Parathyroid adenoma (tissue), 2 donors: ENCODE results near the gene CREG1.
A peak's percentile ranks its signal among the peaks of the same experiment; 100 is the strongest.

Experiments
- H2AFZ ChIP-seq: fragments of 300-600 bp; sonication (generic); one replicate; pipeline ENCODE4 v1.7.0; 2017; ENCODE audit warnings: antibody characterized with exemption, mild to moderate bottlenecking
- H3K27ac ChIP-seq: fragments of 300-600 bp; sonication (generic); one replicate; pipeline ENCODE4 v1.7.0; 2017
- H3K27me3 ChIP-seq: fragments of 300-600 bp; sonication (generic); one replicate; pipeline ENCODE4 v1.7.0; 2017; ENCODE audit warnings: low read length; ENCODE audit not compliant: control insufficient read depth, insufficient read depth
- H3K36me3 ChIP-seq: fragments of 300-600 bp; sonication (generic); one replicate; pipeline ENCODE4 v1.7.0; 2017; ENCODE audit warnings: low read length; ENCODE audit not compliant: control insufficient read depth, insufficient read depth
- H3K4me1 ChIP-seq: fragments of 300-600 bp; sonication (generic); one replicate; pipeline ENCODE4 v1.7.0; 2017; ENCODE audit warnings: control low read depth
- H3K4me2 ChIP-seq: fragments of 300-600 bp; sonication (generic); one replicate; pipeline ENCODE4 v1.7.0; 2017; ENCODE audit warnings: low read length
- H3K4me3 ChIP-seq: fragments of 300-600 bp; sonication (generic); one replicate; pipeline ENCODE4 v1.7.0; 2017; ENCODE audit warnings: low read depth, low read length
- H3K79me2 ChIP-seq: fragments of 300-600 bp; sonication (generic); one replicate; pipeline ENCODE4 v1.7.0; 2017; ENCODE audit warnings: control low read depth
- H3K9ac ChIP-seq: fragments of 300-600 bp; sonication (generic); one replicate; pipeline ENCODE4 v1.7.0; 2017; ENCODE audit warnings: mild to moderate bottlenecking
- H3K9me3 ChIP-seq: fragments of 300-600 bp; sonication (generic); one replicate; pipeline ENCODE4 v1.7.0; 2017; ENCODE audit warnings: low read length; ENCODE audit not compliant: control insufficient read depth
- TF ChIP-seq, protein P1 (sequence below): fragments of 300-600 bp; sonication (generic); IDR thresholded peaks from one replicate; pipeline ENCODE4 v1.7.0; 2017; ENCODE audit warnings: antibody characterized with exemption, mild to moderate bottlenecking
- donor health status: primary hyperparathyroidism.

The CREG1 gene

DNA sequence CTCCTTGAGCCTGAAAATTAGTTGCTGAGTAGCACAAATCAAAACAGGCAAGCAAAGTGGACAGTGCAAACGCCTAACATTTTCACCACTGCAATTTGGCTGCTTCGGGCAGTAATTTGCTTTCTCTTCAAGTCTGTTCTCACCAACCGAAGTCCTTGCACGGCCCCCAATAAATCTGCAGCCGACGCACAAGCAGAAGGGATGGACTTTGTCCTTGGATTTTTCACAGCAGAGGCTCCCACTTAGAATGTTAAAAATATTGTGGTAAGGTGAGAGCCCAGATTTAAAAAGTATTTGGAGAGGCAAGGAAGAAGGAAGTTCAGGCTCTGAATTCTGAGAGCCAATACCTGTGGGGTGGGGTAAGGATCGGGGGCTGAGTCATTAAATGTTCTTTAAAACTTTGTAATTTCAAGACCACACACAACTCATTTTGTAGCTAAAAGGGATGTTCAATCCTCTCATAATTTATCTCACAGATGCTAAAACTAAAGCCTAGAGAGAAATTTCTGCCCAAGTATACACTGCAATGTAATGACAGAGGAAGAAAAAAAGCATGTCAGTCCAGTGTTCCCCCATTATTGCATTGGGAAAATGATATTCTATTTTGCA lies 41.4 kb downstream of the CREG1 start:
- Histone ChIP-seq H3K27me3 (no peaks in the 10 kb centered on the region), H3K9me3 (no peaks in the 10 kb centered on the region), H3K79me2 (no peaks in the 10 kb centered on the region), H3K4me2 (peak overlapping the region; percentile 23), H3K36me3 (no peaks in the 10 kb centered on the region), H3K4me3 (no peak overlapping the region), H2AFZ (no peak overlapping the region), H3K4me1 (no peaks in the 10 kb centered on the region), H3K9ac (no peak overlapping the region), H3K27ac (no peak overlapping the region)
- TF ChIP-seq, protein P1, sequence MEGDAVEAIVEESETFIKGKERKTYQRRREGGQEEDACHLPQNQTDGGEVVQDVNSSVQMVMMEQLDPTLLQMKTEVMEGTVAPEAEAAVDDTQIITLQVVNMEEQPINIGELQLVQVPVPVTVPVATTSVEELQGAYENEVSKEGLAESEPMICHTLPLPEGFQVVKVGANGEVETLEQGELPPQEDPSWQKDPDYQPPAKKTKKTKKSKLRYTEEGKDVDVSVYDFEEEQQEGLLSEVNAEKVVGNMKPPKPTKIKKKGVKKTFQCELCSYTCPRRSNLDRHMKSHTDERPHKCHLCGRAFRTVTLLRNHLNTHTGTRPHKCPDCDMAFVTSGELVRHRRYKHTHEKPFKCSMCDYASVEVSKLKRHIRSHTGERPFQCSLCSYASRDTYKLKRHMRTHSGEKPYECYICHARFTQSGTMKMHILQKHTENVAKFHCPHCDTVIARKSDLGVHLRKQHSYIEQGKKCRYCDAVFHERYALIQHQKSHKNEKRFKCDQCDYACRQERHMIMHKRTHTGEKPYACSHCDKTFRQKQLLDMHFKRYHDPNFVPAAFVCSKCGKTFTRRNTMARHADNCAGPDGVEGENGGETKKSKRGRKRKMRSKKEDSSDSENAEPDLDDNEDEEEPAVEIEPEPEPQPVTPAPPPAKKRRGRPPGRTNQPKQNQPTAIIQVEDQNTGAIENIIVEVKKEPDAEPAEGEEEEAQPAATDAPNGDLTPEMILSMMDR, result no peak

DNA sequence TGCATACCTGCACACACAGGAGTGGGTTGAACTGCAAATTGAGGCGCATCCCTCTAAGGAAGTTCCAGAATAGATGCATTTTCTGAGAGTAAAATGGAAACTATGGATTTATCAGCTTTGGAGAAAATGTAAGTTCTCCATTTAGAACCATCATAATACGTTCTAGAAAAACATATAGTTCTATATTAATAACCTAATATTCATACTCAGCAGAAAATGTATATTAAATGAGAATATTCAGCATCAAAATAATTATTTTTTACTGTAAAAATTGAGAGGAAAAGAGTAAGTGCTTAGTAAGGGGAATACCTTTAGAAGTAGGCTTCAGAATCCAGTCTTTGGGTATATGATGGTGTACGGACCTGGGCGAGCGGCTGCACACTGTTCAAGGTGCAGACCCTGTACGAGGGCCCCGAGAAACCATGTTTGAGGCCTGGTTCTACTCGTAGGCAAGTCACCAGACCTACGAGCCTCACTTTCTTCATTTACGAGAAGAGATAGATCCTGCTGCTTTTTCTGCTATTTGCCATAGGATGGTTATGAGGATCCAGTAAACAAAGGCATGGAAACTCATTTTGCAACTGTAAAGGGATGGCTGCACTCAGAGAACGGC lies 42.1 kb downstream of the CREG1 start:
- no peaks in the 10 kb centered on the region for H3K9me3 ChIP-seq
- no peak overlapping the region for H2AFZ ChIP-seq
- peak overlapping the region; percentile 23 for H3K4me2 ChIP-seq
- no peak overlapping the region for H3K27ac ChIP-seq
- TF ChIP-seq, protein P1, result no peak
- no peaks in the 10 kb centered on the region for H3K27me3 ChIP-seq
- no peak overlapping the region for H3K4me3 ChIP-seq
- no peaks in the 10 kb centered on the region for H3K79me2 ChIP-seq
- no peaks in the 10 kb centered on the region for H3K4me1 ChIP-seq
- no peak overlapping the region for H3K9ac ChIP-seq
- no peaks in the 10 kb centered on the region for H3K36me3 ChIP-seq

DNA sequence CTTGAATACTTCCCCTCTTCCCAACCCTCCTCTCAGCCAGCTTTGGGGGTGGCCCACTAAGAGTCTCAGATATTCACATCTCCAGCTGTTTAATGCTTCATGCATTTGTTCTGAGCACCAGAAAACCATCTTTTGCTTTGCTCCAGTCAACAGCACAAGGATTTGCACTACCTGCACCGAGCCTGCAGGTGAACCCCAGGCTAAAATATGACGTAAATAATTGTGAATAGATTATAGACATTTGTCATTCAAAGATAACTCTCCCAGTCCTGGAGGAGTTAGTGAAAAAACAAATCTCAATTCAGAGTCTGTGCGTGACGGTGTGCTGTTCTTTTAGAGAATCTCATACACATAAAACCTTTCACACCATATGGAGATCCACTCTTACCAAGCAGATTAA lies 42.7 kb downstream of the CREG1 start:
- Histone ChIP-seq H3K4me2 (no peak overlapping the region), H3K9ac (no peak overlapping the region), H2AFZ (no peak overlapping the region), H3K4me1 (no peaks in the 10 kb centered on the region), H3K4me3 (no peak overlapping the region), H3K36me3 (no peaks in the 10 kb centered on the region), H3K27ac (no peak overlapping the region), H3K27me3 (no peaks in the 10 kb centered on the region), H3K79me2 (no peaks in the 10 kb centered on the region), H3K9me3 (no peaks in the 10 kb centered on the region)
- TF ChIP-seq, protein P1, result no peak

DNA sequence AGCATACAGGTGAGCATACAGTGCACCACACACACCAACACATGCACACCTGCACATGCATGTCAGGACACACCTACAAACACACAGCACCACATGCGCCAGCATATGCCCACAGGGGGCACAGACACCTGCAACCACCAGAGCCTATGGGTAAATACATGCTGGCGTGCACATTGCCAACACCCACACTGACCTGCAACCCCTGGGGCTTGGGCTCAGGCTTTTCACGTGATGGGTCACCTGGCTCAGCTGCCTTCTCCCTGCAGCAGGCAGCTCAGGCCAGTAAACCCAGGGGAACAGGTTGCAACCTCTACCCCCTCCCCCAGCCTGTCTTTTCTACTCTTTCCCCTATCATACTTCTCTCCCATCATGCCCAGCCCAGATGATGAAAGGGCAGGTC lies 43.3 kb downstream of the CREG1 start:
- TF ChIP-seq, protein P1, result no peak
- Histone ChIP-seq H3K27ac (no peak overlapping the region), H3K4me1 (no peaks in the 10 kb centered on the region), H3K9me3 (no peaks in the 10 kb centered on the region), H3K27me3 (no peaks in the 10 kb centered on the region), H3K9ac (no peak overlapping the region), H3K36me3 (no peaks in the 10 kb centered on the region), H3K4me2 (no peak overlapping the region), H3K4me3 (no peak overlapping the region), H2AFZ (no peak overlapping the region), H3K79me2 (no peaks in the 10 kb centered on the region)

DNA sequence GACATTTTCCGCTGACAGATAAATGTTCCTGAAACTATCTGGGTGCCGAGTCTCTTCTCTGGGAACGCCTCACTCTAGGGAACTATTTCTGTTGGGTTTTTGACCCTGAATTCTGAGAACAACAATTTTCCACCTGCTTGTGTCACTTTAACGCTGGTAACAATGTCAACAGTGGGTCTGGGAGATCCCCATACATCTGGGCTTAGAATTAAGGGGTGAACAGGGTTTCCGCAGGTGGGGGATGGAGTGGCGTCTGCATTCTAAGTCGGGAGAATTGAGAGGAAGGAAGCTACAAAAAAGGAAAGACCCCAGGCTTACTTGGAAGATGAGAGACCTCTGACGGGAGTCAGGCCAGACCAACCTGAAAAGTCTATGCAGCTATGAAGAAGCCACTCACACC lies 44.0 kb downstream of the CREG1 start:
- Histone ChIP-seq H3K4me1 (no peaks in the 10 kb centered on the region), H3K27me3 (no peaks in the 10 kb centered on the region), H3K27ac (no peak overlapping the region), H3K36me3 (no peaks in the 10 kb centered on the region), H2AFZ (no peak overlapping the region), H3K9me3 (no peaks in the 10 kb centered on the region), H3K9ac (no peak overlapping the region), H3K79me2 (no peaks in the 10 kb centered on the region), H3K4me3 (no peak overlapping the region), H3K4me2 (peak overlapping the region; percentile 32)
- TF ChIP-seq, protein P1, result no peak
